ENCODE data around the gene PIGT. TPM values are rescaled to one million over a fixed set of nuclear protein-coding genes. Genes with fewer than 3 reads are reported as not detected.

The PIGT gene
- total RNA-seq, 8 experiments from 2014 or later: 29.9 to 134 (median 58.8) TPM

Other genes with a start within 250 kb of the PIGT start
- 100 to 1,000 TPM in 1 of 8 experiments, 10 to 100 TPM in 1, not detected in 6; 46.2 to 312 TPM for gene PI3, start 241.2 kb upstream of the PIGT start, total RNA-seq
- under 1 TPM in 1 of 8 experiments, not detected in 7; 0.05 TPM for gene SEMG1, start 209.1 kb upstream of the PIGT start, total RNA-seq
- gene SEMG2, start 194.8 kb upstream of the PIGT start, total RNA-seq: under 1 TPM in 4 of 8 experiments, not detected in 4; 0.05 to 0.20 (median 0.11) TPM
- 1,000 to 10,000 TPM in 1 of 8 experiments, 10 to 100 TPM in 1, 1 to 10 TPM in 1, under 1 TPM in 1, not detected in 4; 0.57 to 2,950 (median 22.8) TPM for gene SLPI, start 161.6 kb upstream of the PIGT start, total RNA-seq
- under 1 TPM in 1 of 8 experiments, not detected in 7; 0.62 TPM for gene RBPJL, start 109.3 kb upstream of the PIGT start, total RNA-seq
- under 1 TPM in 4 of 8 experiments, not detected in 4; 0.08 to 0.31 (median 0.20) TPM for gene MATN4, start 107.8 kb upstream of the PIGT start, total RNA-seq
- 10 to 100 TPM in 4 of 8 experiments, 1 to 10 TPM in 4; 1.6 to 94.9 (median 13.3) TPM for gene SDC4, start 67.7 kb upstream of the PIGT start, total RNA-seq
- 10 to 100 TPM; 17.3 to 49.8 (median 21.9) TPM for gene SYS1, start 53.0 kb upstream of the PIGT start, total RNA-seq
- 1 to 10 TPM in 6 of 8 experiments, under 1 TPM in 2; 0.81 to 1.8 (median 1.3) TPM for gene TP53TG5, start 37.8 kb upstream of the PIGT start, total RNA-seq
- 10 to 100 TPM in 5 of 8 experiments, 1 to 10 TPM in 3; 4.8 to 35.4 (median 11.8) TPM for gene DBNDD2, start 7.9 kb upstream of the PIGT start, total RNA-seq
- gene WFDC2, start 53.6 kb downstream of the PIGT start, total RNA-seq: 10 to 100 TPM in 1 of 8 experiments, 1 to 10 TPM in 6, not detected in 1; 1.2 to 10.0 (median 2.6) TPM
- gene SPINT3, start 99.5 kb downstream of the PIGT start, total RNA-seq: not detected
- not detected for gene WFDC6, start 123.3 kb downstream of the PIGT start, total RNA-seq
- gene EPPIN, start 131.3 kb downstream of the PIGT start, total RNA-seq: 1 to 10 TPM in 1 of 8 experiments, under 1 TPM in 5, not detected in 2; 0.27 to 1.1 (median 0.57) TPM
- gene WFDC8, start 163.1 kb downstream of the PIGT start, total RNA-seq: not detected
- not detected for gene WFDC10A, start 213.6 kb downstream of the PIGT start, total RNA-seq
- gene WFDC9, start 215.1 kb downstream of the PIGT start, total RNA-seq: not detected

Data from motor neuron (in vitro differentiated cells).